ENCODE measurements around the gene EBF4.

- no peak for TF ChIP-seq POLR2A (IDR thresholded peaks at IDR 0.05)
- TF ChIP-seq EP300 (IDR thresholded peaks at IDR 0.05) = no peak
- TF ChIP-seq CTCF (IDR thresholded peaks at IDR 0.05) = no peak
- TF ChIP-seq POLR2AphosphoS5 (IDR thresholded peaks at IDR 0.05) = no peak
Measured at GRCh38 chr20:2709205-2709981, 16.8 kb downstream of the EBF4 start.
